ENCODE data around the gene LRRC1.

The LRRC1 gene

DNA sequence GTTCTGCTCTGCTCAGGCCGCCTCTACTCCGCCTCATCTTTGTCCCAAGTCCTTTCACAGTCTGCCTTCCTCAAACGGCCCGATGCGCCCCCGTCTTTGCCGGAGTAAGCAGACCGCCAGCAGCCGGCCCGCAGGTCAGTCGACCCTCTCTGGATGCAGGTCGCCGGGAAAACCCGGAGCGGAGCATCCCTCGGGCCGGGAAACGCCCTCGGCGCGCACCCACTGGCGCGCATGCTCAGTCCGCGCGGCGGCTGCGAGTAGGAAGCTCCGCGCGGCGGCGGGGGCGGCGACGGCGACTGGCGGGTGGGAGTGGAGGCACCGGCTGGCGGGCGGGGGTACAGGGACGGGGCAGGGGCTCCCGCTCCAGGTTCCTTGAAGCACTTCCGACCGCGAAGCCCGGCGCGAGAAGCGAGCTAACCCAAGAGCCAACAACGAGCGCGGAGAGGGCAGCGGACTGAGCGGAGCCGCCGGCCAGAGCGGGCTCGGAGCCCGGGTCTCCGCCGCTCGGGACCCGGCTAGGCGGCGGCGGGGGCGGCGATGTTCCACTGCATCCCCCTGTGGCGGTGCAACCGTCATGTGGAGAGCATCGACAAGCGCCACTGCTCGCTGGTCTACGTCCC is at the start of gene LRRC1:
LRRC1 (plus strand) TSS at position 286 of the 620 bp plus-strand sequence; CDS start at position 538, 252 bp downstream.
- Histone ChIP-seq H3K4me1 (ENCODE audit: insufficient read depth, low read length) (peaks cover 57% of the 10 kb centered on the region), H3K9ac (ENCODE audit: low read depth, low read length) (peak within 1 kb of the TSS; percentile 80), H3K79me2 (ENCODE audit: insufficient read depth, low read length) (peaks cover 52% of the 10 kb centered on the region), H3K36me3 (ENCODE audit: insufficient read depth, low read length) (no peaks in the 10 kb centered on the region; the same call in 1 of the 2 replicates), H3K27me3 (ENCODE audit: insufficient read depth, low read length, poor library complexity) (no peaks in the 10 kb centered on the region), H3K9me3 (ENCODE audit: insufficient read depth, low read length, severe bottlenecking) (peaks cover 5% of the 10 kb centered on the region), H3K4me3 (ENCODE audit: low read depth in 1 of 2, low read length in 2 of 2) (peak within 1 kb of the TSS; percentile 68 to 82), H4K20me1 (ENCODE audit: insufficient read depth, low read length) (peaks cover 29% of the 10 kb centered on the region; the same call in 1 of the 2 replicates), H3K27ac (ENCODE audit: low read length) (peak within 1 kb of the TSS; percentile 95), H2AFZ (ENCODE audit: low read depth, low read length) (peak within 1 kb of the TSS; percentile 85), H3K4me2 (ENCODE audit: insufficient read depth, low read length) (peak within 1 kb of the TSS; percentile 94)
- ATAC-seq (ENCODE audit: insufficient read depth, low read depth) (peak; percentile 65), DNase-seq (peak; percentile 93)
- TF ChIP-seq EZH2 (IDR thresholded peaks at IDR 0.05; ENCODE audit: borderline replicate concordance, low read depth, low read length, severe bottlenecking) (no peak), CTCF (IDR thresholded peaks at IDR 0.05; ENCODE audit: borderline replicate concordance, extremely low read depth, low read length, poor library complexity, severe bottlenecking) (no peak)

DNA sequence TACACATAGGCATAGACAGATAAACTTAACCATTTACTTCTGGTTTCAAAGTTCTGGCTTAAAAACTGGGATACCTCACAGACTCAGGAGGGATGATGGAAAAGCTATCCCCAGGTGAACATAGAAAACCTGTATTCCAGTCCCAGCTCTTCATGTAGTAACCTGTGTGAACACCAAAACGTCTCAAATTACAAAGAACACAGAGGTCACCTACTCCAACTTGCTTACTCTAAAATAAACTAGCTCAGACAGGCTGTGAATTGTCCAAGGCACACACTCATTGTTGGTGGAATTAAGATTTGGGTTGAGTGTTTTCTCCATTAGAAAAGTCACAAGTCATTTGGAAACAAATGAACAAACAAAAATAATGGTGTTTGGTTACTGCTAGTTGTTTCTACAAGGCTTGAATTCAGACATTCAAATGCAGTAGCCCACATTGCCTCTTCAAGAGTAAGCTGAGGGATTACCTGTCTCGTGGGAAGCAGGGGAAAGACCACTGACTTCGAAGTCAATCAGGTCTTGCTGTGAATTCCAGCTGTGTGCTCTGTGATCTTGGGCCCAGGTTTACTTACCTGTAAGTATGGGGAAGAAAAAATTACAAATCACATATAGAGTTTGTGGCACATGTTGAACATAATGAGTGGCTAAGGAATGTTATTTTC is 48.2 kb upstream of the LRRC1 start:
- DNase-seq, result no peak
- no peak overlapping the region for H2AFZ ChIP-seq (ENCODE audit: low read depth, low read length)
- H3K27me3 ChIP-seq (ENCODE audit: insufficient read depth, low read length, poor library complexity), result no peaks in the 10 kb centered on the region
- TF ChIP-seq CTCF (IDR thresholded peaks at IDR 0.05; ENCODE audit: borderline replicate concordance, extremely low read depth, low read length, poor library complexity, severe bottlenecking) (no peak), EZH2 (IDR thresholded peaks at IDR 0.05; ENCODE audit: borderline replicate concordance, low read depth, low read length, severe bottlenecking) (no peak)
- H3K9me3 ChIP-seq (ENCODE audit: insufficient read depth, low read length, severe bottlenecking), result no peaks in the 10 kb centered on the region
- no peaks in the 10 kb centered on the region for H4K20me1 ChIP-seq (ENCODE audit: insufficient read depth, low read length)
- H3K79me2 ChIP-seq (ENCODE audit: insufficient read depth, low read length), result no peaks in the 10 kb centered on the region
- ATAC-seq (ENCODE audit: insufficient read depth, low read depth), result no peak
- no peak overlapping the region for H3K4me2 ChIP-seq (ENCODE audit: insufficient read depth, low read length)
- H3K9ac ChIP-seq (ENCODE audit: low read depth, low read length), result no peak overlapping the region
- H3K4me1 ChIP-seq (ENCODE audit: insufficient read depth, low read length), result peaks cover 6% of the 10 kb centered on the region
- no peak overlapping the region for H3K4me3 ChIP-seq (ENCODE audit: low read depth in 1 of 2, low read length in 2 of 2)
- no peaks in the 10 kb centered on the region for H3K36me3 ChIP-seq (ENCODE audit: insufficient read depth, low read length)
- H3K27ac ChIP-seq (ENCODE audit: low read length), result no peak overlapping the region

- Histone ChIP-seq H3K4me1 (ENCODE audit: insufficient read depth, low read length) (no peaks in the 10 kb centered on the region), H3K36me3 (ENCODE audit: insufficient read depth, low read length) (no peaks in the 10 kb centered on the region), H3K79me2 (ENCODE audit: insufficient read depth, low read length) (no peaks in the 10 kb centered on the region), H3K27me3 (ENCODE audit: insufficient read depth, low read length, poor library complexity) (no peaks in the 10 kb centered on the region), H2AFZ (ENCODE audit: low read depth, low read length) (no peak overlapping the region), H3K4me3 (ENCODE audit: low read depth in 1 of 2, low read length in 2 of 2) (no peak overlapping the region), H3K27ac (ENCODE audit: low read length) (no peak overlapping the region), H4K20me1 (ENCODE audit: insufficient read depth, low read length) (no peaks in the 10 kb centered on the region), H3K4me2 (ENCODE audit: insufficient read depth, low read length) (no peak overlapping the region), H3K9me3 (ENCODE audit: insufficient read depth, low read length, severe bottlenecking) (no peaks in the 10 kb centered on the region), H3K9ac (ENCODE audit: low read depth, low read length) (no peak overlapping the region)
- DNase-seq, result no peak
- TF ChIP-seq CTCF (IDR thresholded peaks at IDR 0.05; ENCODE audit: borderline replicate concordance, extremely low read depth, low read length, poor library complexity, severe bottlenecking) (no peak), EZH2 (IDR thresholded peaks at IDR 0.05; ENCODE audit: borderline replicate concordance, low read depth, low read length, severe bottlenecking) (no peak)
- no peak for ATAC-seq (ENCODE audit: insufficient read depth, low read depth)
Observed at GRCh38 chr6:53750052-53750650, 44.7 kb upstream of the LRRC1 start.

Measured in DND-41 (cell line).